GM21447 (cell line): ENCODE measurements around the gene TMCC1.
"Not testable (repeated sequence)": the region's sequence is repeated elsewhere in the genome, so short reads cannot be mapped to it uniquely, and the experiment has no call there.

Source experiments
- ATAC-seq: cut with Tn5 transposase; IDR thresholded peaks from one replicate; pipeline ENCODE4 v1.9.1; 2021; ENCODE audit not compliant: unreplicated experiment

TMCC1 gene

DNA sequence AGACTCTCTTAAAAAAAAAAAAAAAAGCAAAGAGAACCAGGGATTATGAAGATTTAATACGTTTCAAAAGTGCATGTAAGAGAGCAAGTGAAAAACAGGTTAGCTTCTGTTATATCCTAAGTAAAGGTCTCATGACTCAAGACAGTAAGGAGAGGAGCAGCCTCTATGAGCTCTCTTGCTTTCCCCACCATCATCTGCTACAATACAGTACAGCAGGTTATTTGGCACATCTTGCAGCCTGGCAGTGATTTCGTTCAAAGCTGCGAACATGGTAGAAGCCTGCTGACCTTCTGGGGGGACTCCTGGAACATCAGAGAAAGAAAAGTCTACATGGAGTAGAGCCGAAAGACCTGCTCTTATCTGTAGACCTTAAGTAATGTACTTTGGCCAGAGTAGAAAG, 157.9 kb downstream of the TMCC1 start:
- no peak for ATAC-seq

DNA sequence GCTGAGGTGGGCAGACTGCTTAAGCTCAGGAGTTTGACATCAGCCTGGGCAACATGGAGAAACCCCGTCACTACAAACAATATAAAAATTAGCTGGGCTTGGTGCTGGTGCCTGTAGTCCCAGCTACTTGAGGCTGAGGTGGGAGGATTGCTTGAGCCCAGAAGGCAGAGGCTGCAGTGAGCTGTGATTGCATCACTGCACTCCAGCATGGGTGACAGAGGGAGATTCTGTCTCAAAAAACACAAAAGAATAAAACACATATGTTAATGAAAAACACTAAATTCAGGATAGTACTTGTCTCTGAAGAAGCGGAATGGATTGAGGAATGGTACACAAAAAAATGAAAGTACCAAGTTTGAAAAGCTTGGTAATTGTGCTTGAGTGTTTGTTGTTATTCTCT, 159.1 kb downstream of the TMCC1 start:
- ATAC-seq = no peak

DNA sequence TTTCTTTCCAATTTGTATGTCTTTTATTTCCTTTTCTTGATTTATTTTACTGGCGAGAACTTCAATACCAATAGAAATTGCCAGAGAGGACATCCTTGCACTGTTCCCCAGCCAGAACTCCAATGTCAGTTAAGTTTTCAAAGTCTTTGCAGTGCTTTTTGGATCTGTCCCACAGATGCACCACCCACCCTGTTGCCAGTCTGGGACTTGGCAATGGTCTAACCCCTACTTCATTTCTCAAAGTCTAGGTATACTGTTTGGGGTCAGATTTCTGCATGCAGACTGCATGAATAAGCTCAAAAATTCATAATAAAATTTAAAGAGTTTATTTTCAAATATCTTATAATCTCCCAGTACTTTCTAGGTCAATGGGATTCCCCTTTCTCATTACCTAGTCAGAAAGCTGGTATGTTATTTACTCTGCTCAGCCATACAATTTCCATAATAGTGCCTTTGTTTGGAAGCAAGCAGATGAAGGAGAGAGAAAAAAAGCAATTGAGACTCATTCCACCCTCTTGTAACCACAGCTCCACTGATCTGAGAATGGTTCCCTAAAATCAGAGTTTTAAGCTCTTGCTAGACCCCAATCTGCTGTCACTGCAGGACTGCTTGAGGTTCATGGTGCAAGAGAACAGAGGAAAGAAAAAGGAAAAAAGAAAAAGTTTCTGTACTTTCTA, 161.2 kb downstream of the TMCC1 start:
- ATAC-seq = no peak

DNA sequence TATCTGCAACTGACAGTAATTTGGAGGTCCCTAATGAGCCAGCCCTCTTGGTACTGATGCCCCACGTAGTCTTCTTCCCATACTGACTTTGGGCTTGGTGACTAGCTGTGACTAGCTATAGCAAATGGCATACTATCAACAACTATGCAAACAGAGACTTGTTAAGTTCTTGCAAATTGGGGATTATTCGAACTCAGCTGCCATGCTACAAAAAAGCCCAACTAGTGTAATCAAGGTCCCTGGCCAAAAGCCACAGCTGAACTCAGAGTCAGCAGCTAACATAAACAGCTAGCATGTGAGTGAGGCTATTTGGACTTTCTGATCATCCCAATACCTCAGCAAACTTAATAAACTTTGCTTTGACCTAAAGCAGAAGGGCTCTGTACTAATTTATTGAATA, 165.8 kb downstream of the TMCC1 start:
- ATAC-seq = no peak

DNA sequence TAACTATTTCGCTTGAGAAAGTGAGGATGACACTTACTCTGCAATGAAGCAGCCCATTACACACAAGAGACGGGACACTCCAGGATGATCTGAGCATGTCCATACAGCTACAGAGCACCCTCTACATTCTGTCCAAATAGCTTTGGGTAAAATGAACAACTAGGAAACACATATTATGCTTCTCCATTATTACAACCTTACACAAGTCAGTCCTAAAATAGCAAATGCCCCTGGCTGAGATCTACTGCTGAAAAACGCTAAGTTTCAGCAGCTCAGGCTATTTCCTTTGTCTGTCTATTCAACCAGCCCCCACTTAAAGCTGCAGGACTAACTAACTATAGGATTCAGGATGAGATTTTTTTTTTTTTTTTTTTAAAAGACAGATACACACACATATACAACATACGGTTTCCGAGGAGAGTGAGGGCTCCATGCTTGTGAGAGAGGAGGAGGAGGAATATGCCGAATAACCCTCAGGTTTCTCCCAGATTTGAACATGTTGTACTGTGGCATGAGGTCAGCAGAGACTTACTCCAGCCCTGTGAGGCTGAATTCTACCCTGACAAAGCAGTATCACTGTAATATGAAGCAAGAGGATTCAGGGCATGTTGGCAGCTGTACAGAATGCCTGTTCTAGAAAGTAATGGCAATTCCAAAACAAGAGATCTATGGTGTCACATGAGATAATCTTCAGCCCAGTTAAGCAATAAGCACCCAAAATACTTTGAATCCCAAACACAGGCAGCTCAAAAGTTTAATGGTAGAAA, 169.8 kb downstream of the TMCC1 start:
- ATAC-seq = no peak

DNA sequence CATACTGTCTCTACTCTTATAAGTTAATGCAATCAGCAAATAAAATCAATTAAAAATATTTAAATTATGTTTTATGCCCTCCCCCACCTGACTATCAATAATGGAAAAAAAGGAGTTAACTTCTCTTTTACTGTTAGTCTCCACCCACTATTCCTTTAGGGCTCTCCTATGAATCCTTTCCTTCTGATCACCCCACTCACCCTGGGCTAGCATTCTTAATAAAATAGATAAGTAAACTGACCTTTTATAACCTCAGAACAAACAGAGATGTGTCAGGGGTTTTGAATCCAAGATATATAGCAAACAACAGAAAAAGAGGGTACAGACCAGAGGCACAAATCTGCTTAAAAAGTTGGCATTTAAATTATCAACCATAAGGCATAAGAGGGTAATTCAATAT, 171.0 kb downstream of the TMCC1 start:
- ATAC-seq = no peak

DNA sequence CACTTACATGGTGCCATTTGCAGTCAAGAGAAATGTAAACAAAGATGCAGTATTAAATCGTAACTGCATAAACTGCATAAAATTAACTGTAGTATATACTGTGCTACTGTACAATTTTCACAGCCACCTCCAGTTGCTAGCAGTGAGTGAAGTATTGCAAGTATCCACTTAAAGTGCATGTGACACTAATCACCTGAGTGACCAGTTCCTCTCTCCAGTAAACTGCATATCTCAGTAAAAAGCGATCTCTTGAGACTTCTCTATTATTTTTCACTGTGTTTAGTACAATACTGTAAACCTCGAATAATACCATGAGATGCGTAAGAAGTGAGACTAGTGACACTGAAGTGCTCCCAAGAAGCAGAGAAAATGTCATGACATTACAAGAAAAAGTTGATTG, 175.3 kb downstream of the TMCC1 start:
- no peak for ATAC-seq

DNA sequence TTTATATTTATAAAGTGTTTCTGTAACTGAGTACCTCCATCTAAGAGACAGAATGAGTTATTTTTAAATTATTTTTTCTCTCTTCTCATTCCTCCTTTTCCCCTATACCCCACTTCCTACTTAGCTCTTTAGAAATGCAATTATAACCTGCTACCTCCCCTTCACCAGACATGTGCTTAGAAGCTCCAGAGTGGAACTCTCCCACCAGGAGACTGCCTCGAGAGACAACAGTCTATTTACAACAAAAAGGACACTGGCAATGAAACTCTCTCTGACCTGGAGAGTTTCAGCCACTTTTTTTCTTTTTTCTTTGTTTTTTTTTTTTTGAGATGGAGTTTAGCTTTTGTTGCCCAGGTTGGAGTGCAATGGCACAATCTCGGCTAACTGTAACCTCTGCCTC, 177.7 kb downstream of the TMCC1 start:
- ATAC-seq = no peak

DNA sequence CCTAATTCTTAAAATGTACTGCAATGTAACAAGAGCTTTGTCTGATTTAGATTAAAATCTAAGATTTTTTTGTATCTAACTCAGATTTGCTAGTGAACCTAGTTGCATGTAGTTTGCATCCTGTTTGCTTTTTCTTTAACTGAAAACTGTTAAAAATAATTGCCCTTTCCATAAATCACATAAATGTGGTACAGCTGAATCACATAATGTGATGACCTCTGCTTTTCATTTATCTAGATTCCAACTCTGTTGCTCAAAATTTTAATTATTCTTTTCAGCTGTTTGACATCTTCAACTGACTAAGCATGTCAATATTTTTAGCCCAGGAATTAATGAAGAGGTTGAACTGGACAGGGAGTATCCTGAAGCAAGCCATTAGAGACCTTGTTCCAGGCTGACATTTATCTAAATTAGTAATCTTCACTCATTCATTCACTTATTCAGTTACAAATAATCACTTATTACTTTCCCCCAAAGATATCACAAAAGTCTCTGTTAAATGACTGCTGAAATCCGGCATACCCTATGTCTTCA, 185.1 kb downstream of the TMCC1 start:
- no peak for ATAC-seq

DNA sequence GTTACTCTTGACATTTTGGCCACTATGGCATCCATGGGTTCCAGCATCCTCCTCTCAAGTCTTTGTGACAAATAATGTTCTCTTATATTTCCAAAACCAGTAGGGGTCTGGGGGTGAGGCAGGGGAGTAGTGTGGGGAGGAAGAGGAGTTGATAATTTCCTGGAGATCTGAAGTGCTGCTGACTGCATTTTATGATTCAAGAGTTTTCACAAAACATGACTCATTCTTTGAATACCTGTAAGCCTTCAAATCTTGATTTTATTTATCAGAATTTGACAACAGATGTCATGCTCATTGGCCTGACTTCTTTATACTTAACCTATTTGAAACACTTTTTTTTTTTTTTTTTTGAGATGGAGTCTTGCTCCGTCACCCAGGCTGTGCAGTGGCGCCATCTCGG, 188.2 kb downstream of the TMCC1 start:
- ATAC-seq = no peak

DNA sequence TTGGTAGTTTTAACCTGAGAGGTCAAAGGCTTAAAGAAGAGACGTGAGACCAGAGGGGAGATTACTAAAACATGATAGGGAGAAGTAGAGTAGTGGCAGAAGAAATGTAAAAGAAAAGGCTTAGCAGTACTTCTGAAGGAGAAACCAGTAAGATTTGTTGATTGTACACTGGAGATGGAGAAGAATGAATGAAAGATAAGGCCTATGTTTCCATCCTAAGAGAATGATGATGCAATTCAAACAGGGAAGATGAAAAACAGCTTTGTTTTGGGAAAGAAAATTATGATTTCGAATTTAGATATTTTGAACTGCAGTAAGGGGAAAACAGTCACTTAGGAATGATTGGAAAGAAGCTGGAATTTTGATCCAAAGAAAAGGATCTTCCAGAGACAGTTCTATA, 189.6 kb downstream of the TMCC1 start:
- no peak for ATAC-seq

DNA sequence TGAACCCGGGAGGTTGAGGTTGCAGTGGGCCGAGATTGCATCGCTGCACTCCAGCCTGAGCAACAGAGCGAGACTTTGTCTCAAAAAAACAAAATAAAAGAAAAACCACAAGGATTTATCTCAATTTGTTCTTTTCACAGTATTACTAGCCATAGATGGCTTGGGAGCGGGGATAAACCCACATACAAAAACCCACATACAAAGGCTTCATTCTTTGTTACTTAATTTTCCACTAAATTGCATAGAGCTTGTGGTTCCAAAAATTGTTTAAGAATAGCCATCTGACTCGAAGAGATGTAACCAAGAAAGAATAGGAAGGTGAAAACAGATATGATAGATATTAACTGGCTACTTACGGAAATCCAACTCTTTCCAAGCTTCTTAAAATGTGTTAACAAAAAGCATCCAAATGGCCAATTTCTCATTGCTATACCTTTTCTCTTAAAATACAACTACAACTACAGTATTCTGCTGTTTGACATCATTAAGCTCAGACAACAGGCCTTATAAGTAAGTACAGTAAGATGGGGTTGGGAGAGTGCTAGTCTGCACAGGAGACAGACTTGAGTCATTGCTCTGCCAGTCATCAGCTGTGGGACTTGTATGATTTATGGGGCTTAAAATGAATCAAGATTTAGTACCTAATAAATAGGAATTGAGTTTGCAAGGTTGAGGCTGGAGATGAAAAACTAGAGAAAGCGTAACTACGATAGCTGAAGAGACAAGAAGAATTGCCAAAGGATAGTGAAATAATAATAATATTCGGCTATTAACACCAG, 190.4 kb downstream of the TMCC1 start:
- ATAC-seq = no peak

DNA sequence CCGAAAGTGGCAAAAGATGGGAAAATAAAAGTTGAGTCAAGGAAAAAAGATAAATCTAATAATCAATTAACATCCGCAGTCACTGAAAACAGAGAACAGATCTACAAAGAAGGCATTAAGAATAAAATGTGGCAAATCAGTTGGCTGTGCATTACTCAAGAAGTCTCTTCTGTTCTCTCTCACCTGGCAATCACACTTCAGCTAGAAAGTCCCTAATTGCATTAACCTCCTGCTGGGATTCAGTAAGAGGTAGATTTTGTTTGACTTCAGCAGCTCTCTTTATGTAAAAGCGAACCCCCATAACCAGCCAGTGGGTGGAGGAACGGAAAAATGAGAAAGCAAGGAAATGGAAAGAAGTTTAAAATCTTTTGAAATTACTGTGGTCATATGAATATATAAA, 192.3 kb downstream of the TMCC1 start:
- no peak for ATAC-seq

DNA sequence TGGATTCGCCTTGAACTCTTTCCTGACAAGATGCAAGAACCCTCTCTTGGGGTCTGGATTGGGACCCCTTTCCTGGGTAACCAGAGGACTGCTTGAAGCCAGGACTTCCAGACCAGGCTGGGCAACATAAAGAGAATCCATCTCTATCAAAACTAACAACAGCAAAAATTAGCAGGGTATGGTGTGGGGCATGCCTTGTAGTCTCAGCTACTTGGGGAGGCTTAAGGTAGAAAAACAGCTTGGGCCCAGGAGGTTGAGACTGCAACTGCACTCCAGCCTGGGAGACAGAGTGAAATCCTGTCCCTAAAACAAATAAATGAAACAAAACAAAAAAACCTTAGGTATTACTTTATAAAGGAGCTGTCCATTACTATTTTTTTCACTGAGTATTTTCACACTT, 193.9 kb downstream of the TMCC1 start:
- ATAC-seq = no peak

DNA sequence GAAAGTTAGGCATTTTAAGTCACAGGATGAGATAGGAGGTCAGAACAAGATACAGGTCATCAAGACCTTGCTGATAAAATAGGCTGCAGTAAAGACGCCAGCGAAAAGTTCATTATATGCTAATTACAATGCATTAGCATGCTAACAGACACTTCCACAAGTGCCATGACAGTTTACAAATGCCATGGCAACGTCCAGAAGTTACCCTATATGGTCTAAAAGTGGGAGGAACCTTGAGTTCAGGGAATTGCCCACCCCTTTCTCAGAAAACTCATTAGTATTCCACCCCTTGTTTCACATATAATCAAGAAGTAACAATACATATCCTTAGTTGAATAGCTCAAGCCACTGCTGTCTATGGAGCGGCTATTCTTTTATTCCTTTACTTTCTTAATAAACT, 194.3 kb downstream of the TMCC1 start:
- ATAC-seq = no peak

DNA sequence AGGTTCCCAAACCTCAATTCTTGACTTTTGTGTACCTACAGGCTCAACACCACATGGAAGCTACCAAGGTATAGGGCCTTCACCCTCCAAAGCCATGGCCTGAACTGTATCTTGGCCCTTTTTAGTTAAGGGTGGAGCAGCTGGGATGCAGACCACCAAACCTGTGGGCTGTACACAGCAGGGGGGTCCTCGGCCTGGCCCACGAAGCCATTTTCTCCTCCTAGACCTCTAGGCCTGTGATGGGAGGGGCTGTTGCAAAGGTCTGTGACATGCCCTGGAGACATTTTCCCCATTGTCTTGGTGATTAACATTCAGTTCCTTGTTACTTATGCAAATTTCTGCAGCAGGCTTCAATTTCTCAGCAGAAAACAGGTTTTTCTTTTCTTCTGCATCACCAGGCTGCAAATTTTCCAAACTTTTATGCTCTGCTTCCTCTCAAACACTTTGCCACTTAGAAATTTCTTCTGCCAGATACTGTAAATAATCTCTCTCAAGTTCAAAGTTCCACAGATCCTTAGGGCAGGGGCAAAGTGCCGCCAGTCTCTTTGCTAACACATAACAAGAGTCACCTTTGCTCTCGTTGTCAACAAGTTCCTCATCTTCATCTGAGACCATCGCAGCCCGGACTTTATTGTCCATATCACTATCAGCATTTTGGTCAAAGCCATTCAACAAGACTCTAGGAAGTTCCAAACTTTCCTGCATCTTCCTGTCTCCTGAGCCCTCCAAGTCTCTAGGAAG, 196.1 kb downstream of the TMCC1 start:
- no peak for ATAC-seq

DNA sequence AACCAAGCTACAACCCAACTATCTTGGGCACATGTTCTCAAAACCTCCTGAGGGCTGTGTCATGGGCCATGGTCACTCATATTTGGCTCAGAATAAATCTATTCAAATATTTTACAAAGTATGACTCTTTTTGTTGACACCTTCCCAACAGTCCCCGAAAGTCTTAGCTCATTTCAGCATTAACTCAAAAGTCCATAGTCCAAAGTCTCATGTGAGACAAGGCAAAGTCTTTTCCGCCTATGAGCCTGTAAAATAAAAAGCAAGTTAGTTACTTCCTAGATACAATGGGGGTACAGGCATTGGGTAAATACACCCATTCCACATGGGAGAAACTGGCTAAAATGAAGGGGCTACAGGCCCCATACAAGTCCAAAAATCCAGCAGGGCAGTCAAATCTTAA, 197.1 kb downstream of the TMCC1 start:
- ATAC-seq = not testable (repeated sequence)

DNA sequence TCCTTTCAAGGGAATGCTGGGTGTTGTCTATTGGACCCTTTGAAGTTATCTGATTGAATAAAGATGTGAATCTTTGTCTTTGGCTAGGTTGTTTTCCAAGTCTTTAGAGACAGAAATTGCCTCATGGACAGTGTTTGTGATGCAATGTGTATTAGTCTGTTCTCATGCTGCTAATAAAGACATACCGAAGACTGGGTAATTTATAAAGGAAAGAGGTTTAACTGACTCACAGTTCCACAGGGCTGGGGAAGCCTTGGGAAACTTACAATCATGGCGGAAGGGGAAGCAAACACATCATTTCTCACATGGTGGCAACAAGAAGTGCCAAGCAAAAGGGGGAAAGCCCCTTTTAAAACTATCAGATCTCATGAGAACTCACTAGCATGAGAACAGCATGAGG, 198.3 kb downstream of the TMCC1 start:
- no peak for ATAC-seq

DNA sequence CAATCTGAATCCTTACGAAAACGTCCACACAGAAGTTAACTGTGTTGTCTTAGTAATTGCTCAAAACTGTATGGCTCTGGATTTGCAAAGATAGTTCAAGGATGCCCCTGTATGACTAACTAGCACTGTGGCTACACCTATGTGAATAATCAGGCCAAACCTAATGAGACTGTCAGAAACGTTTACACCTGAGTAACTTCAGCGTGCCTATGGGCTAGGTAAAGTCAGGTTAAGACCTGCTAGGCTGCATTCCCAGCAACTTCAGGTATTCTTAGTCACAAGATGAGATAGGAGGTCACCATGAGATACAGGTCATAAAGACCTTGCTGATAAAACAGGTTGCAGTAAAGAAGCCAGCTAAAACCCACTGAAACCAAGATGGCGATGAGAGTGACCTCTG, 199.3 kb downstream of the TMCC1 start:
- no peak for ATAC-seq

DNA sequence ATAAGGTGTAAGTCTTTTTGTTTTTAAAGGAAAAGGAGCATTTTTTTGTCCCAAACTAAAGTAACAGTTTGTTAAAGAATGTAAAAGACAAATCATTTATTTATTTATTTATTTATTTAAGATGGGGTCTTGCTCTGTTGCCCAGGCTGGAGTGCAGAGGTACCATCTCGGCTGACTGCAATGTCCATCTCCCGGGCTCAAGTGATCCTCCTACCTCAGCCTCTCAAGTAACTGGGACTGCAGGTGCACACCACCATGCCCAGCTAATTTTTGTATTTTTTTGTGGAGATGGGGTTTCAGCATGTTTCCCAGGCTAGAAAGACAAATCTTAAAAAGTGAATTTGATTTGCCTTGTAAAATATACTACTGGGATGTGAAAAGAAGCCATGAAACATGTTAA, 200.8 kb downstream of the TMCC1 start:
- ATAC-seq = no peak

DNA sequence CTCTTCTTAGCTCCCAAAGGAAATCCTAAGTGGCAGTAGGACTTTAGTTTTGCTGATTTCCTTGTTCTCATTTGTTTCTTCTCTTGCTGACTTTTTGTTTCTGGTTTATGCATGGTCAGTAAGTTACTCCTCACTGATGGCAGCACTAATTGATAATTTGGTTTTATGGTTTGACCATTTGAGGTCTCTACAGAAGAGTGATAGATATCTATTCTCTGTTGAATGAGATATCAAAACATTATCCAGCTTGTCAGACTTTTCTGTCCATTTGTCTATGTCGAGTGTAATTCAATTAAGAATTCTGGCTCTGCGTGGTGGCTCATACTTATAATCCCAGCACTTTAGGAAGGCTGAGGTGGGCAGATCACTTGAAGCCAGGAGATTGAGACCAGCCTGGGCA, 202.5 kb downstream of the TMCC1 start:
- no peak for ATAC-seq
